B cell (primary cell): Measurements from ENCODE around the gene ZNF732. TPM values are rescaled to one million over a fixed set of nuclear protein-coding genes. Genes with fewer than 3 reads are reported as not detected.

Experiments used
- ATAC-seq: fragments of 200-7000 bp; cut with Tn5 transposase; one replicate; pipeline ENCODE4 v1.10.0; 2021; ENCODE audit warnings: low read depth, mild to moderate bottlenecking, moderate number of reproducible peaks, moderate library complexity
- CTCF ChIA-PET: fragments of 350-600 bp; sonication (Branson Sonifier 250); formaldehyde crosslinking; loops from one replicate; lab custom pipeline; 2021; ENCODE audit warnings: antibody characterized with exemption, inconsistent platforms; lab: Charles Lee
- POLR2A ChIA-PET: fragments of 350-600 bp; sonication (Branson Sonifier 250); formaldehyde crosslinking; loops from one replicate; lab custom pipeline; 2021; ENCODE audit warnings: antibody characterized with exemption; lab: Charles Lee
- DNase-seq: peaks from one replicate; pipeline ENCODE4 v3.0.0; 2013
- H2AFZ ChIP-seq: 2 replicates; pipeline ENCODE4 v1.6.1; 2012; ENCODE audit warnings: mild to moderate bottlenecking, low read depth, low read length; ENCODE audit not compliant: insufficient read depth, poor library complexity, severe bottlenecking
- H3K27ac ChIP-seq, 2 donors: 1 replicate in 1 of 2; 2 replicates in 1 of 2; pipeline ENCODE4 v1.5.1; 2012 to 2013; ENCODE audit warnings: low read length in 2 of 2, mild to moderate bottlenecking in 2 of 2, moderate library complexity in 1 of 2
- H3K27me3 ChIP-seq, 4 experiments: fragments of 200-600 bp in 1 of 4; sonication (generic) in 1 of 4; replicated peaks in 1 of 4; 1 replicate in 2 of 4; 2 replicates in 2 of 4; pipeline versions ENCODE4 v1.6.1 to v1.7.0; 2013 to 2016; ENCODE audit warnings: low read length in 3 of 4, mild to moderate bottlenecking in 2 of 4, mixed read lengths in 1 of 4, moderate library complexity in 1 of 4; ENCODE audit not compliant: insufficient read depth in 4 of 4, control insufficient read depth in 3 of 4; ENCODE audit errors: control extremely low read depth in 1 of 4
- H3K36me3 ChIP-seq, 2 experiments: replicated peaks in 1 of 2; 1 replicate in 1 of 2; 2 replicates in 1 of 2; pipeline versions ENCODE4 v1.6.1 to v1.7.1; 2013; ENCODE audit warnings: low read length in 1 of 2; ENCODE audit not compliant: insufficient read depth in 2 of 2, control insufficient read depth in 1 of 2; ENCODE audit errors: control extremely low read depth in 1 of 2, extremely low read depth in 1 of 2
- H3K4me1 ChIP-seq, 2 donors: fragments of 200-600 bp in 1 of 2; sonication (generic) in 1 of 2; 1 replicate in 1 of 2; 2 replicates in 1 of 2; pipeline versions ENCODE4 v1.5.1 to v1.6.1; 2013 to 2017; ENCODE audit warnings: low read length in 2 of 2; ENCODE audit not compliant: control insufficient read depth in 2 of 2, insufficient read depth in 2 of 2
- H3K4me2 ChIP-seq: replicated peaks from 2 replicates; pipeline ENCODE3; 2012; ENCODE audit warnings: mild to moderate bottlenecking, low read depth, low read length; ENCODE audit not compliant: poor library complexity, severe bottlenecking
- H3K4me3 ChIP-seq, 5 experiments: fragments of 200-600 bp in 1 of 5; sonication (generic) in 1 of 5; 1 replicate in 3 of 5; 2 replicates in 2 of 5; pipeline versions ENCODE4 v1.5.1 to v1.7.0; 2011 to 2016; ENCODE audit warnings: low read length in 4 of 5, mild to moderate bottlenecking in 4 of 5, low read depth in 2 of 5, control low read depth in 1 of 5, moderate library complexity in 1 of 5; ENCODE audit not compliant: insufficient read depth in 1 of 5; ENCODE audit errors: control extremely low read depth in 1 of 5, extremely low read depth in 1 of 5
- H3K79me2 ChIP-seq: fragments of 200-600 bp; sonication (generic); one replicate; pipeline ENCODE4 v1.6.0; 2016; ENCODE audit warnings: low read length; ENCODE audit not compliant: control insufficient read depth, insufficient read depth
- H3K9ac ChIP-seq: fragments of 200-600 bp; sonication (generic); 2 replicates; pipeline ENCODE4 v1.6.1; 2017; ENCODE audit warnings: mild to moderate bottlenecking, low read length, moderate library complexity
- H3K9me3 ChIP-seq, 3 donors: one replicate each; pipeline versions ENCODE4 v1.6.1 to v1.7.1; 2013; ENCODE audit warnings: low read length in 2 of 3; ENCODE audit not compliant: control insufficient read depth in 2 of 3, insufficient read depth in 1 of 3; ENCODE audit errors: control extremely low read depth in 1 of 3
- H4K20me1 ChIP-seq: 2 replicates; pipeline ENCODE4 v1.6.0; 2012; ENCODE audit warnings: mild to moderate bottlenecking, low read length; ENCODE audit not compliant: insufficient read depth, control insufficient read depth, poor library complexity, severe bottlenecking
- H3K27ac Mint-ChIP-seq: one replicate; pipeline ENCODE4 v1.8.0; 2021; ENCODE audit warnings: mixed read lengths
- H3K27me3 Mint-ChIP-seq: one replicate; pipeline ENCODE4 v1.8.0; 2021; ENCODE audit warnings: mixed read lengths
- H3K4me1 Mint-ChIP-seq: one replicate; pipeline ENCODE4 v1.8.0; 2021; ENCODE audit warnings: mixed read lengths
- H3K4me3 Mint-ChIP-seq: one replicate; pipeline ENCODE4 v1.8.0; 2021; ENCODE audit warnings: mixed read lengths
- H3K9me3 Mint-ChIP-seq: one replicate; pipeline ENCODE4 v1.8.0; 2022; ENCODE audit warnings: mixed read lengths; ENCODE audit not compliant: insufficient read depth
- EZH2 ChIP-seq: IDR thresholded peaks from 2 replicates; pipeline ENCODE4 v1.6.1; 2012; ENCODE audit warnings: borderline replicate concordance, low read depth, mild to moderate bottlenecking, moderate library complexity, low read length; ENCODE audit not compliant: insufficient read depth, poor library complexity, severe bottlenecking
- WGBS: methylation state at CpG from one replicate; pipeline ENCODE4 v1.1.5; 2013; ENCODE audit warnings: missing lambda C conversion rate; ENCODE audit not compliant: insufficient coverage; 5-methylcytosine and 5-hydroxymethylcytosine counted together
- intact Hi-C: fragments of 100-400 bp; cut with micrococcal nuclease; formaldehyde crosslinking; loops from one replicate; pipeline ENCODE4 v1.10.0; 2022
- polyA plus RNA-seq: library from polyadenylated mRNA; depleted of rRNA; stranded (reverse); fragments of >200 nt; gene quantifications from 2 replicates; pipeline ENCODE4 v1.2.3, GENCODE V29; 2012
- total RNA-seq, 2 donors: library from RNA; stranded (reverse); fragments of 120-200 nt in 1 of 2; gene quantifications; 1 replicate in 1 of 2; 2 replicates in 1 of 2; pipeline versions ENCODE4 v1.2.3 to v1.2.4, GENCODE V29; 2013 to 2022
- TF ChIP-seq, protein P1 (sequence below): fragments of 200-600 bp; IDR thresholded peaks from one replicate; pipeline ENCODE4 v1.8.0; 2022; ENCODE audit warnings: antibody characterized with exemption, mild to moderate bottlenecking

The ZNF732 gene
- total and polyA plus RNA-seq, 2 donors (not counting 1 experiment from before 2014, with no cell fraction given) = not detected

DNA sequence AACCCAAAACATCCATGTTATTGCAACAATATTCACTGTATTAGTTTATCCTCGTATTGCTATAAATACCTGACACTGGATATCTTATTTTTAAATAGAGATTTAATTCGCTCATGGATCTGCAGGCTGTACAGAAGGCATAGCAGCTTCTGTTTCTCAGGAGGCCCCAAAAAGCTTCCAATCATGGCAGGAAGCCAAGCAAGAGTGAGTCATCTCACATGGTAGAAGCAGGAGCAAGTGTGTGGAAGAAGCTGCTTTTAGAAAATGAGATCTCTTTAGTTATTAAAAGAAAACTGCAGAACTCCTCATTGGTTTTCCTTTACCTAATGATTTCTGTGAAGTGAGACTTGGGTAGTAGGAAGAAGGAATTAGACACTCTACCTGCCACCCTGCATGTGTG is 16.4 kb downstream of the ZNF732 start:
- Histone ChIP-seq H3K4me1 (no peaks in the 10 kb centered on the region), H3K4me3 (no peak overlapping the region), H3K36me3 (no peaks in the 10 kb centered on the region), H3K27me3 (no peaks in the 10 kb centered on the region), H3K9ac (no peak overlapping the region), H3K9me3 (peaks cover 0 to 30% (median 4%) of the 10 kb centered on the region in 3 donors), H3K4me2 (no peak overlapping the region), H2AFZ (no peak overlapping the region), H3K79me2 (no peaks in the 10 kb centered on the region), H3K27ac (no peak overlapping the region), H4K20me1 (no peaks in the 10 kb centered on the region)
- CTCF ChIA-PET = no interaction called here
- POLR2A ChIA-PET = no interaction called here
- Mint-ChIP-seq H3K4me1 (no peaks in the 10 kb centered on the region), H3K27ac (no peak overlapping the region), H3K27me3 (no peaks in the 10 kb centered on the region), H3K9me3 (peaks cover 6% of the 10 kb centered on the region), H3K4me3 (no peak overlapping the region)
- ATAC-seq = no peak
- TF ChIP-seq, protein P1, sequence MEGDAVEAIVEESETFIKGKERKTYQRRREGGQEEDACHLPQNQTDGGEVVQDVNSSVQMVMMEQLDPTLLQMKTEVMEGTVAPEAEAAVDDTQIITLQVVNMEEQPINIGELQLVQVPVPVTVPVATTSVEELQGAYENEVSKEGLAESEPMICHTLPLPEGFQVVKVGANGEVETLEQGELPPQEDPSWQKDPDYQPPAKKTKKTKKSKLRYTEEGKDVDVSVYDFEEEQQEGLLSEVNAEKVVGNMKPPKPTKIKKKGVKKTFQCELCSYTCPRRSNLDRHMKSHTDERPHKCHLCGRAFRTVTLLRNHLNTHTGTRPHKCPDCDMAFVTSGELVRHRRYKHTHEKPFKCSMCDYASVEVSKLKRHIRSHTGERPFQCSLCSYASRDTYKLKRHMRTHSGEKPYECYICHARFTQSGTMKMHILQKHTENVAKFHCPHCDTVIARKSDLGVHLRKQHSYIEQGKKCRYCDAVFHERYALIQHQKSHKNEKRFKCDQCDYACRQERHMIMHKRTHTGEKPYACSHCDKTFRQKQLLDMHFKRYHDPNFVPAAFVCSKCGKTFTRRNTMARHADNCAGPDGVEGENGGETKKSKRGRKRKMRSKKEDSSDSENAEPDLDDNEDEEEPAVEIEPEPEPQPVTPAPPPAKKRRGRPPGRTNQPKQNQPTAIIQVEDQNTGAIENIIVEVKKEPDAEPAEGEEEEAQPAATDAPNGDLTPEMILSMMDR = no peak
- TF ChIP-seq EZH2 = no peak
- intact Hi-C loops = no loop called here
- WGBS = no CpG with 5 or more reads among the region's 2 CpGs
- no peak for DNase-seq

DNA sequence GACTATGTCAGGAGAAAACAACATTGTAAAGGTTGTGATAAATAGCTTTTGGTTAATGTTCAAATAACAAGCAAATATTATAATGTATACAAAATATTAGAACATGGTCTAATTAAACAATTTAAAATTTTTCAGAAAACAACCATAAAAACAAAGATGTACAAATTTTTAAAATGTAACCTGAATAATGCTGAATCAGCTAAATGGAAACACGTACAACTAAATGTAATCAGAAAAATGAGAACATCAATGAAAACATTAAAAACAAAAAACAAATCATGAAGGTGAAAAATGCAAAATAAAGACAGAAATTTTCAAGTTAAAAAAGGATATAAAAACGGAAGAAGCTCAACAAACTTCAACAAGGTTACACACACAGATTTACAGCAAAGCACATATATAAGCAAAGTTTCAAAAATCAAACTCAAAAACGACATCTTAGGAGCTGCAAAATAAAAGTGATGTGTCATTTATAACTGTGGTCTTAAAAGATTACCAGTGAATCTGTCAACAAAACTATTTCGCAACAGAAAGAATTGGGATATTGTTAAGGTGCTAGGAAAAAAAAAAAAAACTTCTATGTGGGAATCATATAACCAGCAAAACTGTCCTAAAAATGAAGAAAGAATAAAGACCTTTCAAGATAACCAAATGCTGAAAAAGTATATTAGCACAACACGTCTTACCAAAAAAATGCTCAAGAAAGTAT is 31.8 kb downstream of the ZNF732 start:
- peaks cover 17% of the 10 kb centered on the region for H3K9me3 Mint-ChIP-seq

More for the DNA sequence above, 31.8 kb downstream of the ZNF732 start:
- intact Hi-C loops = no loop called here
- no peak overlapping the region for H2AFZ ChIP-seq
- no peaks in the 10 kb centered on the region for H3K4me1 ChIP-seq
- CTCF ChIA-PET = no interaction called here
- H3K4me3 ChIP-seq = no peak overlapping the region
- H3K27ac ChIP-seq = no peak overlapping the region
- H3K4me2 ChIP-seq = no peak overlapping the region
- H3K79me2 ChIP-seq = no peaks in the 10 kb centered on the region
- no peak for DNase-seq
- Mint-ChIP-seq H3K4me1 (no peaks in the 10 kb centered on the region), H3K27ac (no peak overlapping the region), H3K4me3 (no peak overlapping the region), H3K27me3 (no peaks in the 10 kb centered on the region)
- H4K20me1 ChIP-seq = no peaks in the 10 kb centered on the region
- no peak overlapping the region for H3K9ac ChIP-seq
- WGBS = no CpG with 5 or more reads among the region's 5 CpGs
- H3K36me3 ChIP-seq = no peaks in the 10 kb centered on the region
- H3K9me3 ChIP-seq = peaks cover 17 to 52% (median 33%) of the 10 kb centered on the region in 3 donors
- H3K27me3 ChIP-seq = no peaks in the 10 kb centered on the region
- no peak for ATAC-seq
- POLR2A ChIA-PET = no interaction called here
- TF ChIP-seq EZH2 = no peak
- TF ChIP-seq, protein P1 = no peak
